ACC112 (cell line): Measurements from ENCODE around the gene SERPINB6.
"Not testable (repeated sequence)": the region's sequence is repeated elsewhere in the genome, so short reads cannot be mapped to it uniquely, and the experiment has no call there.

ENCODE experiments used
- H2AFZ ChIP-seq: fragments of 200-600 bp; sonication (generic); one replicate; pipeline ENCODE4 v1.6.0; 2017; ENCODE audit warnings: antibody characterized with exemption, low read length; ENCODE audit not compliant: unreplicated experiment
- H3K27ac ChIP-seq: fragments of 200-600 bp; sonication (generic); 2 replicates; pipeline ENCODE4 v1.5.1; 2014; ENCODE audit warnings: low read depth, mild to moderate bottlenecking, antibody characterized with exemption, low read length, moderate library complexity
- H3K27me3 ChIP-seq: fragments of 200-600 bp; sonication (generic); 2 replicates; pipeline ENCODE4 v1.6.1; 2014; ENCODE audit warnings: mild to moderate bottlenecking, antibody characterized with exemption, low read length, moderate library complexity, mixed read lengths; ENCODE audit not compliant: insufficient read depth
- H3K36me3 ChIP-seq: fragments of 200-600 bp; sonication (generic); 2 replicates; pipeline ENCODE4 v1.6.1; 2016; ENCODE audit warnings: mild to moderate bottlenecking, antibody characterized with exemption, low read length, moderate library complexity, mixed read lengths; ENCODE audit not compliant: insufficient read depth
- H3K4me1 ChIP-seq: fragments of 200-600 bp; sonication (generic); one replicate; pipeline ENCODE4 v1.6.1; 2016; ENCODE audit warnings: low read length, mixed read lengths; ENCODE audit not compliant: insufficient read depth, unreplicated experiment, control insufficient read depth
- H3K4me3 ChIP-seq: fragments of 200-600 bp; sonication (generic); 2 replicates; pipeline ENCODE4 v1.5.1; 2014; ENCODE audit warnings: mild to moderate bottlenecking, low read depth, low read length
- H3K79me2 ChIP-seq: fragments of 200-600 bp; sonication (generic); one replicate; pipeline ENCODE4 v1.6.0; 2016; ENCODE audit warnings: low read length; ENCODE audit not compliant: control insufficient read depth, unreplicated experiment, insufficient read depth

SERPINB6 gene

GRCh38 chr6:2947445-2947844 lies 23.9 kb downstream of the SERPINB6 start:
- H3K4me3 ChIP-seq = no peak overlapping the region
- peaks cover 11% of the 10 kb centered on the region for H3K36me3 ChIP-seq
- peaks cover 7% of the 10 kb centered on the region for H3K79me2 ChIP-seq
- H3K27me3 ChIP-seq = no peaks in the 10 kb centered on the region
- H3K27ac ChIP-seq = no peak overlapping the region
- H3K4me1 ChIP-seq = peaks cover 6% of the 10 kb centered on the region
- H2AFZ ChIP-seq = no peak overlapping the region

- Histone ChIP-seq H3K27ac (no peak overlapping the region), H3K79me2 (peaks cover 4% of the 10 kb centered on the region), H3K27me3 (no peaks in the 10 kb centered on the region), H2AFZ (no peak overlapping the region), H3K36me3 (peaks cover 6% of the 10 kb centered on the region), H3K4me1 (no peaks in the 10 kb centered on the region), H3K4me3 (no peak overlapping the region)
These were observed 26.3 kb downstream of the SERPINB6 start for GRCh38 chr6:2945153-2945452.

- H3K27ac ChIP-seq = no peak overlapping the region
- H3K4me3 ChIP-seq = no peak overlapping the region
- H2AFZ ChIP-seq = no peak overlapping the region
- peaks cover 6% of the 10 kb centered on the region for H3K36me3 ChIP-seq
- no peaks in the 10 kb centered on the region for H3K4me1 ChIP-seq
- H3K27me3 ChIP-seq = no peaks in the 10 kb centered on the region
- peaks cover 4% of the 10 kb centered on the region for H3K79me2 ChIP-seq
These were observed 26.8 kb downstream of the SERPINB6 start for GRCh38 chr6:2944405-2945152.

- no peak overlapping the region for H3K27ac ChIP-seq
- no peak overlapping the region for H2AFZ ChIP-seq
- H3K79me2 ChIP-seq = no peaks in the 10 kb centered on the region
- H3K36me3 ChIP-seq = peaks cover 1% of the 10 kb centered on the region; the same call in 1 of the 2 replicates
- H3K27me3 ChIP-seq = no peaks in the 10 kb centered on the region
- H3K4me3 ChIP-seq = no peak overlapping the region
- H3K4me1 ChIP-seq = no peaks in the 10 kb centered on the region
These were observed 27.8 kb downstream of the SERPINB6 start for GRCh38 chr6:2943564-2943955.

DNA sequence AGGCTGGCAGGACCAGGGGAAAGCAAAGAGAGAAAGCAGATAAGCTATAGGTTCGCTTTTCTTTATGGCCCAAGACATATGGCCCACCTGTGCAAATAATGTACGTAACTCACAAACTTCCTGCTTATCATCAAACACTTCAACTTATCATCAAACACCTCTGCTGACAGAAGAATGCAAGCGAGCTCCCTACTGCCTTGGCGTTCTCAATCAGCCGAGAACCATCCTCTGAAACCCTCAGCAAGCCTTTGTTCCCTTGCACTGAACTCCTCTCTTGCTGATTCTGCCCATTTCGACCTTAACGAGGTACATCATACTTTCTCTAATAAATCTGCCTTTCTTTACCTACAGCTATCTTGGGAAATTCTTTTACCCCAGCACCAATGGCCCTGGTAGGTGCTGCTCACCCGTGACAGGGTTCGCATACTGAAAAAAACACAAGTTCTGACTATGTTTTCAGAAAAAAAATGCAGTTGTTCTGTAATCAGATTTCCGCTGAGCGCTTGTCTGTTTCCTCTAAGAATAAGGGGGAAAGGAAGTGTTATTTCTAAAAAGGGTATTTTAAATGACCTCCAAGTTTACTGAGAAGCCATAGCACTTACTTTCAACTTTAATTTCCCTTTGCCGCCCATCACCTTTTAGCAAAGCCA lies 28.3 kb downstream of the SERPINB6 start:
- no peak overlapping the region for H3K27ac ChIP-seq

GRCh38 chr6:2942116-2942515 lies 29.3 kb downstream of the SERPINB6 start:
- H3K27ac ChIP-seq, H2AFZ ChIP-seq, H3K4me3 ChIP-seq, H3K27me3 ChIP-seq, H3K36me3 ChIP-seq, H3K79me2 ChIP-seq, H3K4me1 ChIP-seq: not testable (repeated sequence)

More for the DNA sequence above, 28.3 kb downstream of the SERPINB6 start:
- H2AFZ ChIP-seq = no peak overlapping the region
- H3K79me2 ChIP-seq = no peaks in the 10 kb centered on the region
- H3K4me1 ChIP-seq = no peaks in the 10 kb centered on the region
- H3K27me3 ChIP-seq = no peaks in the 10 kb centered on the region
- H3K36me3 ChIP-seq = no peaks in the 10 kb centered on the region
- H3K4me3 ChIP-seq = no peak overlapping the region

- no peaks in the 10 kb centered on the region for H3K27me3 ChIP-seq
- no peaks in the 10 kb centered on the region for H3K79me2 ChIP-seq
- no peak overlapping the region for H2AFZ ChIP-seq
- H3K36me3 ChIP-seq = no peaks in the 10 kb centered on the region
- H3K4me3 ChIP-seq = no peak overlapping the region
- H3K4me1 ChIP-seq = no peaks in the 10 kb centered on the region
- no peak overlapping the region for H3K27ac ChIP-seq
These were observed 30.5 kb downstream of the SERPINB6 start for GRCh38 chr6:2940851-2941250.

- no peak overlapping the region for H3K27ac ChIP-seq
- no peaks in the 10 kb centered on the region for H3K36me3 ChIP-seq
- H3K4me1 ChIP-seq = no peaks in the 10 kb centered on the region
- H3K4me3 ChIP-seq = no peak overlapping the region
- no peaks in the 10 kb centered on the region for H3K79me2 ChIP-seq
- no peak overlapping the region for H2AFZ ChIP-seq
- no peaks in the 10 kb centered on the region for H3K27me3 ChIP-seq
These were observed 31.1 kb downstream of the SERPINB6 start for GRCh38 chr6:2940010-2940850.

DNA sequence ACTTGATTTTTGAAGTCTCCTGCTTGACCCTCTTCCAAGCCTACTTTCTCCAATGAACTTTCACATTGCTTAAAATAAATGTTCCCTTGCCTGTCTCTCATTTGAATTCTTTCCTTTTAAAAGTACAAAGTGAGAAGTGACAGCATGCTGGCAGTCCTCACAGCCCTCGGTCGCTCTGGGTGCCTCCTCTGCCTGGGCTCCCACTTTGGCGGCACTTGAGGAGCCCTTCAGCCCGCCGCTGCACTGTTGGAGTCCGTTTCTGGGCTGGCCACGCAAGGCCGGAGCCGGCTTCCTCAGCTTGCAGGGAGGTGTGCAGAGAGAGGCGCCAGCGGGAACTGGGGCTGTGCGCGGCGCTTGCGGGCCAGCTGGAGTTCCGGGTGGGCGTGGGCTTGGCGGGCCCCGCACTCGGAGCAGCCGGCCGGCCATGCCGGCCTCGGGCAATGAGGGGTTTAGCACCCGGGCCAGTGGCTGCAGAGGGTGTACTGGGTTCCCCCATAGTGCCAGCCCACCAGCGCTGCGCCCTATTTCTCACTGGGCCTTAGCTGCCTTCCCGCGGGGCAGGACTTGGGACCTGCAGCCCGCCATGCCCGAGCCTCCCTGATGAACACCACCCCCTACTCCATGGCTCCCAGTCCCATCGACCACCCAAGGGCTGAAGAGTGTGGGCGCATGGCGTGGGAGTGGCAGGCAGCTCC lies 31.9 kb downstream of the SERPINB6 start:
- no peak overlapping the region for H3K4me3 ChIP-seq
- H3K79me2 ChIP-seq = no peaks in the 10 kb centered on the region
- H3K27me3 ChIP-seq = no peaks in the 10 kb centered on the region
- H3K36me3 ChIP-seq = no peaks in the 10 kb centered on the region
- no peak overlapping the region for H3K27ac ChIP-seq
- H2AFZ ChIP-seq = no peak overlapping the region
- H3K4me1 ChIP-seq = no peaks in the 10 kb centered on the region

GRCh38 chr6:2938632-2939083 lies 32.7 kb downstream of the SERPINB6 start:
- no peaks in the 10 kb centered on the region for H3K27me3 ChIP-seq
- no peak overlapping the region for H2AFZ ChIP-seq

More at GRCh38 chr6:2938632-2939083, 32.7 kb downstream of the SERPINB6 start:
- no peak overlapping the region for H3K27ac ChIP-seq
- H3K4me1 ChIP-seq = no peaks in the 10 kb centered on the region
- no peaks in the 10 kb centered on the region for H3K79me2 ChIP-seq
- H3K36me3 ChIP-seq = no peaks in the 10 kb centered on the region
- H3K4me3 ChIP-seq = no peak overlapping the region
